HG02571 (cell line): Measurements from ENCODE around the gene IL16.
"Not testable (repeated sequence)": the region's sequence is repeated elsewhere in the genome, so short reads cannot be mapped to it uniquely, and the experiment has no call there.

Experiments used
- ATAC-seq: cut with Tn5 transposase; IDR thresholded peaks from one replicate; pipeline ENCODE4 v1.9.1; 2021; ENCODE audit warnings: mild to moderate bottlenecking, moderate library complexity; ENCODE audit not compliant: unreplicated experiment

The IL16 gene

DNA sequence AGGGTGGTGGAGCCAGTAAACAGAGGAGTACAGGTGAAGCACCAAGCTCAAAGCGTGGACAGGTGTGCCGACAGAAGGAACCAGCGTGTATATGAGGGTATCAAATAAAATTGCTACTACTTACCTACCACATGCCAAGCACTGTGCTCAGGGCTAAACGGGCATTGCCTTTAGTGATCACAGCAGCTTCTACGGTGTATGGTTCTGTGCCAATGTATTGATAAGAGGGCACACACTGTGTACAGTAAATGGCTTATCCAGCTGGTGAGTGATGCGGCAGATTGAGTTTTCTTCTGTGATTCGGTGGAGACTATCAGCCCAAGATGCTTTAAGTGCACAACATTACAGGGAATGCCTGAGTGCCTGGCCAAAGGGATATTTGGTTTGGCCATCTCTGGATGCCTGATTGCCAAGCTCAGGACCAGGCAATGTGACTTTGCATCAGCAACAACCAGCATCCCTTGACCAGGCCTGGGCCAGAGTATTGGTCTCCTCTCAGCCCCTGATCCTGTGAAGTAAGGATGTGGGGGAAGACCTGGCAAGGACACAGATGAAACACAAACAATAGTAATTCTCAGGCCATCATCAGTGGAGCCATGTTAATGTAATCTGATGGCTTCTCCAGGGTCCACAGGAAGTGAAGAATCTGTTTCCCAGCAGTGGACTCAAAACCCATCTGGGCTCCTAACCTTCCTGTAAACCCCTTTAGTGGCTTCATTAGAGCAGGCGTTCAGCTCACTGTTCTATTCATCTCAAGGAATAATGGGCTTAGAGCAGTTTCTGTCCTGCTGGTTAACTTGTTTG, 113.2 kb downstream of the IL16 start:
- ATAC-seq = no peak

DNA sequence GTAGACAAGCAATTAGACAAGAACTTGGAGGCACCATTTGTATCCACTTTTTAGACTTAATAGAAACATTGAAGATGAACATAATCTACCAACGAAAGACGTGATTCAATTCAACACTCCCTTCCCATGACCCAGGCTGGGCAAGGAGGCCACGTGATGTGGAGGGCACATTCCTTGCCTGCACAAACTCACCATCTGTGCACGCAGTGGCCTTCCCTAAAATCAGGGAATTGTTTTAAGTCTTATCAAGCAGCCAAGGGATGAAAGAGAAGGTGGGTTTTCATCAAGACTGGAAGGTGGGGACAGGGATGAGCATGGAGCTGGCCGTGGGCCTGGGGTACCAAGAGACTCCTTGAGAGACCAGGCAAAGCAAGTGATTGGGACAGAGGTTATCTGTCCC, 113.8 kb downstream of the IL16 start:
- no peak for ATAC-seq

DNA sequence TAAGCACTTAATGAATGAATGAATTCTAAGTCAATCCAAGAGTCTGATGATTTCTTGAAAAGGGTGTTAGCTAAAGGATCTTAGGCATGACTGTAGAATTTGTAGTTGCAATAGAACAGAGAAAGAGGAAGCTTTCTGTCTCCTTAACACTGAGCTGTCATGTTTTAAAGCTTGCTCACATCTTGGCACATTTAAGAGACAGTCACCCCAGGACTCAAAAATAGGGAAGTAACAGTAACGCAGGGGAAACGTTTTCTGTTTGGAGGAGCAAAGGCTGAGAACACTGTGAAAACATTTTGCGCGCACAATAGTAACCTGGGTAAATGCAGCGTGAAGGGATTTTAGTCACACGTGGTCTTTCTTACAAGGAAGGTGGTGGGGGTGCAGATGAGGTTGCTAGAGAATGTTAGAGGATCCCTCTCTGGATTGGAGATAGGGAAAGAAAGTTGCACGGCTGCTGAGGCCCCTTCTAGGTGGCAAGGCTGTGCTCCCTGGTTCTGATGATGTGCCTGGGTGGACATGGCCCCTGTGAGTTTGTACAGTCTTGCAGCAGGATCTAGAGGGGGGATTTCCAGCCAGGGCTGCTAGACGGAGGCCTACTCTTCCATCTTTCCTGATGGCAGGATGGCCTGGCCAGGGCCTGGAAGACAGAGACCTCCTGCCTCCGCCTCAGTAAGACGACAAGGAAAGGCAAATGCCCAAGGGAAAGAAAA, 115.2 kb downstream of the IL16 start:
- no peak for ATAC-seq

DNA sequence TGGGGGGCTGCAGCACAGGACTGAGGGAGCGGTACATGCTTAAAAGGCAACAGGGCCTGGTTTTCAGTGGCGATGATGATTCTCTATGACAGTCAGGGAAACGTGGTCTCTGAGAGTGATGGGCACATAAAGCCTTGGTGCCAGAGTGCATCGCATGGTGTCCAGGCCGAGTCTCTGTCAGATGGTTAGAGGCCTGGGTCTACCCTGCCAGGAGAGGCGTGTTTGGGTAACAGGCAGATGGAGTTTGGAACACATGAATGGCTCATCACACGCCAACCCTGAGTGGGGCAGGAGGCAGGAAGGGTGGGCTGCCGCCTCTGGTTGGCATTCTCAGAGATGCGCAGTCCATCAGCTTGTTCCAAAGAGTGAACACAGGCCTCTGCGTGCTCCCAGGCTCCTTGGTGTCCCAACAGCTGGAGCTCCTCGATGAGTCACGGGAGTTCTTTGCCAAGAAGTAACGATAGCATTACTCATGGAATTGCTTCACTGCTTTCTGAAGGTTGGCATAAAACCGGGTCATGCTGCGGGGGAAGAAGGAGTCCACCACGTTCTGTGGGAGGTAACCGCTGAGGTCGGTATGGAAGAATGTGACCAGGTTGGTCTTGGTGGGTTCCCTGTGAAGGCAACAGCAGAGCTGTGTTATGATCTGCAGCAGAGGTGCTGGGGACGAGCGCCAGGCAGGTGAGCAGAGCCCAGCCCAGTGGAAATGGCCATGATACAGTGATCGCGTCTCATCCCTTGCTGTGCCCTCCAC, 116.3 kb downstream of the IL16 start:
- ATAC-seq = no peak

DNA sequence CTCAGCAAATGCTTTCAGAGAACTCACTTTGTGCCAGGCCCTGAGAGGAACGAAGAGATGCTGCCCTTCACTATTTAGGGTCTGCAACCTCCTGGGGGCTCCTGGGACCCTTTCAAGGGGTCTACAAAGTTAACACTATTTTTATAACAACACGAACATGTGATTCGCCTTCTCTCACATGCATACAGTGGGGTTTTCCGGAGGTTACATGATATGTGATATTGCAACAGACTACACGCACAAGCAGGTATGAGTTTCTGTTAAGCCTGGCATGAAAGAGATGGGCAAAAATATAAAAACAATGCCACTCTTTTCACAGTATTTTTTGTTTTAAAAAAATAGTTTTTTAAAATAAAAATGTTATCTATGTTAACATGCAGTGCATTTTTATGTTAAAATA, 117.0 kb downstream of the IL16 start:
- no peak for ATAC-seq

DNA sequence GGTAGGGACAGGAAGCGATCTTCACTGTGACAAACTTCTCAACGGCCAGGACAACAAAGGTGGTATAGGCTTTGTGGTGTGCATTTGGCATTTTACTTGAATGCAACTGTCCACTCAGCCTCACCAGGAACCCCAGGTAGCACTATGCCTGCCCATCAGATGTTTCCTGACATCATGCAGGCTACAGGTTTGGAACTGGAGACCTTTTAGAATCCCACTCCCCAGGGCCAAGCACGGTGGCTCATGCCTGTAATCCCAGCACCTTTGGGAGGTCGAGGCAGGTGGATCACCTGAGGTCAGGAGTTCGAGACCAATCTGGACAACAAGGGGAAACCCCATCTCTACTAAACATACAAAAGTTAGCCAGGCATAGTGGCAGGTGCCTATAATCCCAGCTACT, 117.7 kb downstream of the IL16 start:
- no peak for ATAC-seq

DNA sequence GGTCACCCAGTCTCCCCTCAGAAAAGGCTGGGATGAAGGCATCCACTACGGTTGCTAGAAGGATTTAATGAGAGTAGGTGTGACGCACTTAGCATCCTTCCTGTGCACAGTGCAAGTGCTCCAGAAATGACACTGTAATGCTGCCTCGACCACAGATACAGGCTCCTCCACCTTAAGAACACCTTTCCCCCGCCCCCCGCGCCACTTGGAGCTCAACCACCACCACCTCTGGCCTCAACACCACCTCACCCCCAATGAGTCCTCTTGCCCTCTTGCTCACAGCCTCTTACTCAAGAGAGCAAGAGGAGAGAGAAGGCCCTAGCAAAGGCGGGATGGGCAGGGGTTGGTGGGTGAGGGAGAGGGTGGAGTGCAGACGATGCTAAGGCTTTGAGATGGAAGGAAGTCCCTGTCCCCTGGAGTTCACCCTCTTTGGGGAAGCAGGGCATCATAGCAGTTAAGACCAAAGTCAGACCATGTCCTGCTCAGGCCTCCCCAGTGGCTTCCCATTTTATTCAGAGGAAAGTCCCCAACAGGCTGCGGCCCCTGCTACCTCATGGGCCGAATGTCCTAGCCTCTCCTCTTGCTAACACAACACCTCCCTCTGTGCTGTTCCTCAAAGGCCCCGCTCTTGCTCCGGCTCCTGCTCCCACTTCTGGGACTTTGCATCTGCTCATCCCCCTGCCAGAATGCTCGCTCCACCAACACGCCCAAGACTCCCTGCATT, 118.9 kb downstream of the IL16 start:
- ATAC-seq = no peak

DNA sequence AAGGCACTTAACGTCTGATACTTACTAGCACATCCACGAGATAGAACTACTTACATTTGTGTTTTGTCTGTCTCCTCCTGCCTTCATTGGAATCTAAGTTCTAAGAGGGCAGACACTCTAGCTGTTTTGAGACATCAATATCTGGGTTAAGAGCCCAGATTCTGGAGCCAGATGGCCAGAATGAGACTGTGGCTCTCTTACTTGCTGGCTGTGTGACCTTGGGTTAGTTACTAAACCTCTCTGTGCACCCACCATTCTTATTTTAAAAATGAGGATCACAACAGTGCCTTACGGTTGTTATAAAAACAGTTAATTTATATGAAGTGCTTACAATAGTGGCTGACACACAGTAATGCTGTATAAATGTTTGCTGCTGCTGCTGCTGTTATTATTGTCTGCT, 119.6 kb downstream of the IL16 start:
- ATAC-seq = no peak

DNA sequence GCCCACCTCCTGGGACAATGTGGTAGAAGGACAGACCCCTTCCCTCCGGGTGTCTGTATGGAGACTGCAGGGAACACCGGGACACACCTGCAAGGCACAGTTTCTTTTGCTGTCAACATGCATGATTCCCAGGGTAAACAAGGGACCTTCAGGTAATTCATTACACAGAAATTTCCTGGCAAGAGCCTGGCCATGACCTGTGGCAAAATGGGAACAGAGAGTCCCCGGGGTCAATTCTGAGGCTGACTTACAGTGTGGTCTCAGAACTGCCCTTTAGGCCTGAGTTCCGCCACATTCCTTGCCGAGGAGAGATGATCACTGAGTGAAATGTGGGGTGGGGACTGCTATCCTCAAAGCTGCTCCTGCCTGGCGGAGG, 121.0 kb downstream of the IL16 start:
- ATAC-seq = no peak

DNA sequence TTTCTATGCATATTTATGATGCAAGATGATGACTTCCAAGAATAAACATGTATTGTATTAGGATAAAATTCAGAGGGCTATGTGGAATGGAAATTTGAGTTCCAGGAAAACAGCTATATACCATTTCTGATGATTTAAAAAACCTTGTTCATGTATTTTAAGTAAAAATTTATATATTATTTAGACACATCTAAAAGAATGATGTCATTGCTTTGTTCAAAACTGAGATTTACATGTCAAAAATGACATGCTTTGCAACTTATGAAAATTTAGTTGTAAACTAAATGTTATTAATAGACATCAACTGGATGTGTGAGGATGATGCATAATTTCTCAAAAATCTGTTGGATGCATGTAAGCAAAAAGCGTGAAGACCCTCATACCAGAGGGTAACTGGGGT, 125.0 kb downstream of the IL16 start:
- no peak for ATAC-seq

DNA sequence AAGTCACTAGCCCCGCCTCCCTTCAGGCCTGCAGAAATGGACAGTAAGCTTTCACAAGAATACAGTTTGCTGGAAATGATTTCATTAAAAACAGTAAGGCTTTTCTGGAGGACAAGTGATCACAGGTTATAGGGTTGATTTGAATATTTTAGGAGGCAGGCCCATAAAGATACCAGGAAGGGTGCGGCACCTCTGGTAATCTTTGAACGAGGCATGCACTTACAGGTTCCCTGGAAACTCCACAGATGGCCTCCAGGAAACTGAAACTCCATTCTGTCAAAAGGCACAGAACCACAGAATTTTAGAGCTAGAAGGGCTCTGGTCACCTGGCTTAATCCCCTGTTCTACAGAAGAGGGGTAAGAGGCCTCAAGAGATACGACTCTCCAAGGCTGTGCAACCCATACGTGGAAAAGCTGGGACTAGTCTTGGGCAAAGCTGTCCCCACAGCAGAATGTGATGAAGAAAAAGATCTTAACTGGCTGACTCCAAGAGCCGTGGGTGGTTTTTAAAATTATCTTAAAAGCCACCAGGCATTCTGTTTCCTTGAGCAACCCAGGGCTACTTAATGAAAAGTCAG, 126.1 kb downstream of the IL16 start:
- ATAC-seq = no peak

DNA sequence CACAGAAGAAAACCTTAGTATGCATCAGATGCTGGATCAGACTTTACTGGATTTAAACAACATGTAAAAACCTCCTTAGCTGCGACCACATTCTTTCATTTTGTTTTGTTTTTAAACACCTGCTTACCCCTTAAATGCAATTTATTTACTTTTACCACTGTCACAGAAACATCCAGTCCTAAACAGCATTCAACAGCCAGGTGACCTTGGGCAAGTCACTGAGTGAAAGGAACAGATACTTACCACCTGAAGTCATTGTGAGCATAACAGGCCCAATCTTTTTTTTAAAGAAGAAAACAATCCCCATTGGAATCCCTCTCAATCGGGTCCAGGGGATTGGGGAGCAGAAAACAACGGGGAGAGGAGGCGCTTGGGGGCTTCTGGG, 126.9 kb downstream of the IL16 start:
- ATAC-seq = no peak

DNA sequence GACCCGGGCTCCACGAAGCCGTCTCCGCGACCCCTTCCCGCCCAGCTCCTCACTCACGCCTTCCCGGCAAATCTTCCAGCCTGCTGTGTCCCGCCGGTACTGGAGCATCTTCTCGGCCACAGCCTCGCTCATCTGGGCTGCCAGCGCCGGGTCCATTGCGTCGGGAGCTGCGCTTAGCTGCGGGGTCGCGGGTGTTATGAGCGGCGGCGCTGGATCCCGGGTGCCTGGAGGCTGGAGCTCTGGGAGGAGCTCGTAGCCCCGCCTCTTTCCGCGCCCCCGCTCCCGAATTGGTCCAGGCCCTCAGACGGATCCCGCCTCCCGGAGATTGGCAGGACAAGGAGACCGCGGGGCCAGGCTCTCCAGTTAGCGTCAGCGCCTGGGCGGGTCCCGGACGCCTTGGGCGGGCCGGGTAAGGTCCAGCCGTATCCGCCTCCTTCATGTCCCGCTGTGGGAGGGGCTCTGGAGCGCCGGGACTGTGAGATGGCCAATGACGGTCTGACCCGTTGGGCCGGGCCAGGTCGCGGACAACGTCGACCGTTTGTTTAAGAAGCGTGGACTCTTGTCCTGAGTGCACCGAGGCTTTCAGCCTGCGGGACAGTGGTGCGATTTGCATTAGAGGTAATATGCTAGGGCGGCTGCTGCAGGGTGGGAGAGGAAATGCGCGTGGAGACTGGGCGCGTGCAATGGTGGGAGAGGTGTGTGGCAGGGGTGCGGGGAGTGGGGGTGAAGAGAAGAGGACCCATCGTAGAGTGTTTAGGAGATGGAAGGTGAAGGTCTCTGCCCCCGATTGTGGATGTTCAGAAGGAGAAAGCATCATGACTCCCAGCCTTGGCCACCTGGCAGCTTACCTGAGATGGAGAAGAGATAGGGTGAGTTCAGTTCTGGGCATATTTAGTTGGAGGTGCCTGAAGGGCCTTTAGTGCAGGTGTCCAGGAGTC, 127.5 kb downstream of the IL16 start, which contains the start of gene STARD5:
STARD5 (minus strand) TSS at position 198 of the 938 bp plus-strand sequence; CDS start at position 156, 42 bp downstream.
- peak; percentile 98 for ATAC-seq

DNA sequence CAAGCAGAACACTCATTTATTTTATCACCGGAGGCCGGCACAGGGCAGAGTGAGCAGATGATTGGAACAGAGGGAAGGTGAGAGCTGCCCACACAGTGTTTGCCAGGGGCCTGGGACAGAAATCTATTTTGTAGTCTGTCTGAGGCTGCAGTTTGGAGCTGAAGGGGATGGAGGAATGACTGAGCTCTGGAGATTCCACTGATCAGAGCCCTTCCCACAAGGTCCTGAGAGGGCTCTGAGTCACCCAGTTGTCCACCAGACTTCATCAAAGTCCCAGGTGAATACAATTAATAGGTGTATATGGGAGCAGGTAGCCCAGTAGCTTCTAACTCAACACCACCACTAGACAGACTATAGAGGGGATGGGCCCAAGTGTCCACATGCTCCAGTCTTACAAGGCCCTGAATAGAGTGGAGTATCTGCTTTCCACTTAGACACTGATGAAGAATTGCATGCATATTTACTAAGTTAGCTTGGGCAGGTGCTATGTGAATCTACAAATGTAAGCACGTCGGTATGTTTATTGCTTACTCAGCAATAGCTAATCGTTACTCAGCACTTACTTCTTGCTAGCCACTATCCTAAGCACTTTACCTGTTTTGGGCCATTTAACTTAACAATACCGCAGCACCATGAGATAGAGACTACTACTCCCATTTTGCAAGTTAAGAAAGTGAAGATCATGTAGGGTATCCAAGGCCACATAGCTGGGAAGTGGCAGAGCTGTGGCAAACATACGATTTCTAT, 130.0 kb downstream of the IL16 start:
- ATAC-seq = no peak

DNA sequence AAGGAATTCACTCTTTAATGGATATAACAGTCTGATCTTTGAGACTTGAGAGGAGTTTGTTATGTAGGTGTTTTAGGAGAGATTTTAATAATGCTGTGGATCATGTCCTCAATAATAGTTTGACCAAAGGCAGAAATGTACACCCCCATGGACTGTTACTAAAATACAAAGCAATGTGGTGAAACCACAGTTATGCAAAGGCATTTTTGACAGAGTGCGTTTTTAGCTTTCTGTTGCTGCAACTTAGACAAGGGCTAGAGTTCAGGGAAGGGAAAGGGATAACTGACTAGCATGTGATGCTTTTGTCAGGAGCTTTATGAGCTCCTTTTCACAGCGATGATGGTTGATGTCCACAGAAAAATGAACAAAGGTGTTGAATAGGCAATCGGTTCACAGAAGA, 130.8 kb downstream of the IL16 start:
- no peak for ATAC-seq

DNA sequence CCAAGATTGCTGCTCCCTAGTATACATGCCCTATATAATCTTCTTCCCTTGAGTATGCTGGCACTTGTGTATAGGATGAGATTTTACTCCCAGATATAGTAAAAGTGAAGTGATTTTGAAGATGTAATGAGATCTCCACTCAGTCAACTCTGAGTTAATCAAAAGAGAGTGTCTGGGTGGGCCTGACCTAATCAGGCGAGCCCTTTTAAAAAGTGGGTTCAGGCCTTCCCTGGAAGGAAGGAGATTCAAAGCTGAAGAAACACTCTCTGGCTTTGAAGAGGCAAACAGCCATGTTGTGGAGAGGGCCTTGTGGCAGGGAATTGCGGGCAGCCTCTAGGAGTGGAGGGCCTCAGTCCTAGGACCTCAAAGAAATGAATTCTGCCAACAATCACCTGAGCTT, 132.8 kb downstream of the IL16 start:
- no peak for ATAC-seq

DNA sequence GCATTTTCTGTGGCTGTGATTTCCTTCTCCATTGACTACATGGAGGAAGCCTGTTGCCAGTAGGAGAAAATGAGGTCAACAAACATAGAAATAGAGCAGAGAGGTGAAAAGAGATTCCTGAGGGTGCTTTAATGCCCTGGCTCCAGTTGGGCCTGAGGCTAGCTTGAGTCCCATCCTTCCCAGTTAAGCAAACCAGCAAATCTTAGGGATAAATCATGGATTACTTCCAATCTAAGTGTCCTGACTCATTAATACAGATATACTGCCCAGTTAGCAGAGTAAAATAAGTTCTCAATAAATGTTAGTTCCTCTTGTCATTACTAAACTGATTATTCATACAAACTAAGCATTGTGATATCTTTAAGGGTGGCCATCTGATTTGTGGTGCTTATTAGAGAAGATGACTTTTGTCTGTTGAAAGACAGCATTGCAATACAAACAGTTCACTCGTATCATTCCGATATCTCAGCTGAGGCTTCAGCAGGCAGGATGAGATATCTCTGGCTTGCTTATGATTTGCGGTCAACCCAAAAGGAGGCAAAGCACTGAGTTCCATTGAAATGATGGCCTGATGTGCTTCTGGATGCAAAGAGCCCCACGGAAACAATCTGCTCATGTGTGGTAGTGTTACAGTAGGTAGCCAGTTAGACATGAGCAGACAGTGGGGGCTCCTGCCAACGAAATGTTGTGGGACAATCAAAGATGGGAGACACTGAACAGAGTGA, 133.8 kb downstream of the IL16 start:
- no peak for ATAC-seq

DNA sequence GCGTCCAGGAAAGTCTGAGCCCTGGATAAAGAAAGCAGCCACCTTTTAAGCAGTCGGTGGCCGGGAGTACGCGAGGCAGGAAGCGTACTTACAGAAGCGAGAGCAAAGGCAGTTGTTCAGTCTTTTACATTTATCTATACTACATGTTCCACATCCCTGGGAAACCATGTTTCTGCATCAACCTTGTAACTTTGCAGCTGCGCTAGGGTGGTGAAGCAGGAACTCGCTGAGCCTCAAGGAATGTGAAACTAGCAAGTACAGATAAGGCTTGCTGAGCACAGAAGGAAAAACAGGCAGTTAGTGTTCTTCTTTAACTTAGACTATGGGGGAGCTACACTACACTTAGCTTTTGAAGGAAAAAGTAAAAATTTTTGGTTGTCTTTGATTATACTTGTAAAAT, 134.5 kb downstream of the IL16 start:
- ATAC-seq = not testable (repeated sequence)
